DND-41 (cell line): ENCODE data around the gene USP46.

Source experiments
- ATAC-seq: fragments of 200-7000 bp; cut with Tn5 transposase; 3 replicates; pipeline ENCODE4 v1.9.1; 2021; ENCODE audit warnings: low read depth; ENCODE audit not compliant: insufficient read depth
- DNase-seq: peaks from one replicate; pipeline ENCODE4 v3.0.0-alpha.2; 2020
- H2AFZ ChIP-seq: 2 replicates; pipeline ENCODE4 v1.6.0; 2012; ENCODE audit warnings: low read depth, low read length
- H3K27ac ChIP-seq: 2 replicates; pipeline ENCODE4 v1.5.1; 2012; ENCODE audit warnings: low read length, inconsistent platforms
- H3K27me3 ChIP-seq: fragments of 200-600 bp; sonication (generic); 2 replicates; pipeline ENCODE4 v1.6.0; 2012; ENCODE audit warnings: low read length, mild to moderate bottlenecking, inconsistent platforms; ENCODE audit not compliant: insufficient read depth, poor library complexity
- H3K36me3 ChIP-seq: 2 replicates; pipeline ENCODE4 v1.5.1; 2012; ENCODE audit warnings: low read length, inconsistent platforms; ENCODE audit not compliant: insufficient read depth
- H3K4me1 ChIP-seq: 2 replicates; pipeline ENCODE4 v1.5.1; 2012; ENCODE audit warnings: mild to moderate bottlenecking, low read length; ENCODE audit not compliant: insufficient read depth
- H3K4me2 ChIP-seq: 2 replicates; pipeline ENCODE4 v1.6.0; 2012; ENCODE audit warnings: mild to moderate bottlenecking, moderate library complexity, low read length, inconsistent platforms; ENCODE audit not compliant: insufficient read depth
- H3K4me3 ChIP-seq, 2 experiments: fragments of 200-600 bp in 1 of 2; shearing (Covaris generic) in 1 of 2; 2 replicates each; pipeline ENCODE4 v1.5.1; 2012 to 2016; ENCODE audit warnings: inconsistent platforms in 2 of 2, low read length in 2 of 2, mild to moderate bottlenecking in 2 of 2, low read depth in 1 of 2, moderate library complexity in 1 of 2
- H3K79me2 ChIP-seq: 2 replicates; pipeline ENCODE4 v1.6.0; 2012; ENCODE audit warnings: low read length, inconsistent platforms; ENCODE audit not compliant: insufficient read depth
- H3K9ac ChIP-seq: 2 replicates; pipeline ENCODE4 v1.6.0; 2012; ENCODE audit warnings: low read depth, mild to moderate bottlenecking, inconsistent platforms, low read length, moderate library complexity
- H3K9me3 ChIP-seq: 2 replicates; pipeline ENCODE4 v1.5.1; 2012; ENCODE audit warnings: low read length, moderate library complexity, mild to moderate bottlenecking, inconsistent platforms; ENCODE audit not compliant: insufficient read depth, severe bottlenecking
- H4K20me1 ChIP-seq: 2 replicates; pipeline ENCODE4 v1.6.0; 2012; ENCODE audit warnings: low read length; ENCODE audit not compliant: insufficient read depth
- EZH2 ChIP-seq: IDR thresholded peaks from 3 replicates; pipeline ENCODE4 v1.6.1; 2012; ENCODE audit warnings: borderline replicate concordance, low read depth, mild to moderate bottlenecking, moderate library complexity, low read length, inconsistent platforms; ENCODE audit not compliant: severe bottlenecking
- TF ChIP-seq, protein P1 (sequence below): IDR thresholded peaks from 2 replicates; pipeline ENCODE4 v1.5.1; 2012; ENCODE audit warnings: borderline replicate concordance, low read length, moderate library complexity, mild to moderate bottlenecking; ENCODE audit not compliant: poor library complexity, severe bottlenecking; ENCODE audit errors: extremely low read depth

USP46 gene

DNA sequence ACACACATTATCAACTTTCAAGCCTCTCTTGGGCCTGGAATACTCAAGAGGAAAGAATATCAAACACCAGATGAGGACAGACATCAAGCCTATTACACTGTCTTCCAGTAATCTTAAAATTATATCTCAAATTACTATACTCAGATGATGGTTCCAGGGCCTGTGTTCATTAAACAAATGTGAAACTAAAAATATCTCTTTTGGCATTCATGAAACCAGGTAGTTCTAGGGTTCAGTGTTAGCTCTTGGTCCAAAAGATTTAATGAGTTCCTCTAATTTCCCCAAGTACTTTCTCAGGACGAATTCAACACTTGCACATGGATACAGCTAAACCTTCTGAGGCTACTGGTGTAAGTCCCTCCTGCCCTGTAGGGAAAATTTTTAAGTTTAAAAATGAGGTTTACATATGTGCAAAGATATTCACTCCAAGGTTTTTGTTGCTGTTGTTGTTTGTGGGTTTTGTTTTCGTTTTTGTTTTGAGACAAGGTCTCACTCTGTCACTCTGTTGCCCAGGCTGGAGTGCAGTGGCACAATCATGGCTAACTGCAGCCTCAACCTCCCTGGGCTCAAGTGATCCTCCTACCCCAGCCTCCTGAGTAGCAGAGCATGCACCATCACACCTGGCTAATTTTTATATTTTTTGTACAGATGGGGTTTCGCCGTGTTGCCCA is 79.4 kb downstream of the USP46 start:
- no peaks in the 10 kb centered on the region for H3K27me3 ChIP-seq
- H3K36me3 ChIP-seq, result no peaks in the 10 kb centered on the region
- no peak overlapping the region for H2AFZ ChIP-seq
- H3K4me3 ChIP-seq, result no peak overlapping the region
- no peak overlapping the region for H3K9ac ChIP-seq
- H4K20me1 ChIP-seq, result no peaks in the 10 kb centered on the region
- ATAC-seq (no peak), DNase-seq (no peak)
- no peaks in the 10 kb centered on the region for H3K9me3 ChIP-seq
- TF ChIP-seq EZH2, result no peak
- TF ChIP-seq, protein P1, sequence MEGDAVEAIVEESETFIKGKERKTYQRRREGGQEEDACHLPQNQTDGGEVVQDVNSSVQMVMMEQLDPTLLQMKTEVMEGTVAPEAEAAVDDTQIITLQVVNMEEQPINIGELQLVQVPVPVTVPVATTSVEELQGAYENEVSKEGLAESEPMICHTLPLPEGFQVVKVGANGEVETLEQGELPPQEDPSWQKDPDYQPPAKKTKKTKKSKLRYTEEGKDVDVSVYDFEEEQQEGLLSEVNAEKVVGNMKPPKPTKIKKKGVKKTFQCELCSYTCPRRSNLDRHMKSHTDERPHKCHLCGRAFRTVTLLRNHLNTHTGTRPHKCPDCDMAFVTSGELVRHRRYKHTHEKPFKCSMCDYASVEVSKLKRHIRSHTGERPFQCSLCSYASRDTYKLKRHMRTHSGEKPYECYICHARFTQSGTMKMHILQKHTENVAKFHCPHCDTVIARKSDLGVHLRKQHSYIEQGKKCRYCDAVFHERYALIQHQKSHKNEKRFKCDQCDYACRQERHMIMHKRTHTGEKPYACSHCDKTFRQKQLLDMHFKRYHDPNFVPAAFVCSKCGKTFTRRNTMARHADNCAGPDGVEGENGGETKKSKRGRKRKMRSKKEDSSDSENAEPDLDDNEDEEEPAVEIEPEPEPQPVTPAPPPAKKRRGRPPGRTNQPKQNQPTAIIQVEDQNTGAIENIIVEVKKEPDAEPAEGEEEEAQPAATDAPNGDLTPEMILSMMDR, result no peak
- no peak overlapping the region for H3K4me2 ChIP-seq
- no peaks in the 10 kb centered on the region for H3K79me2 ChIP-seq
- no peaks in the 10 kb centered on the region for H3K4me1 ChIP-seq
- no peak overlapping the region for H3K27ac ChIP-seq

DNA sequence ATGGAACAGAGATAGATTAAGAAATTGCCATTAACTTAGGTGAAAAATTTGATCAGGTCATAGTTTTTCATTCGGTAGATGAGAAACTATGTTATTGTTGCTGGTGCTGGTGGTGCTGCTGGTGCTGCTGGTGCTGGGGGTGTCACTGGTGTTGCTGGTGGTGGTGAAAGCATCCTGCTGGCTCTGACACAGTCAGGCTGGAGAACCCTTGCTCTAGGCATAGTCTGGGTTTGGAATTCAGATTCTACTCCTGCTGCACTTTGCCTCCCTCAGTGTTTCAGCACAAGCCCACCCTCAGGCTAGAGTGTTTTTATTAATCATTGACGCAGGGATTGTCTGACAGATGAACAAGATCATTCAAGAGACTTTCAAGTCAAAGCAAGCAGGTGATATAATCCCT is 80.2 kb downstream of the USP46 start:
- H3K79me2 ChIP-seq, result no peaks in the 10 kb centered on the region
- no peak for ATAC-seq
- no peaks in the 10 kb centered on the region for H3K9me3 ChIP-seq
- H3K4me2 ChIP-seq, result no peak overlapping the region
- no peak overlapping the region for H2AFZ ChIP-seq
- no peak overlapping the region for H3K9ac ChIP-seq
- no peak overlapping the region for H3K27ac ChIP-seq
- H3K4me3 ChIP-seq, result no peak overlapping the region
- TF ChIP-seq, protein P1, result no peak
- TF ChIP-seq EZH2, result no peak
- no peaks in the 10 kb centered on the region for H3K27me3 ChIP-seq
- no peaks in the 10 kb centered on the region for H3K36me3 ChIP-seq
- no peaks in the 10 kb centered on the region for H4K20me1 ChIP-seq
- no peaks in the 10 kb centered on the region for H3K4me1 ChIP-seq
- DNase-seq, result no peak

DNA sequence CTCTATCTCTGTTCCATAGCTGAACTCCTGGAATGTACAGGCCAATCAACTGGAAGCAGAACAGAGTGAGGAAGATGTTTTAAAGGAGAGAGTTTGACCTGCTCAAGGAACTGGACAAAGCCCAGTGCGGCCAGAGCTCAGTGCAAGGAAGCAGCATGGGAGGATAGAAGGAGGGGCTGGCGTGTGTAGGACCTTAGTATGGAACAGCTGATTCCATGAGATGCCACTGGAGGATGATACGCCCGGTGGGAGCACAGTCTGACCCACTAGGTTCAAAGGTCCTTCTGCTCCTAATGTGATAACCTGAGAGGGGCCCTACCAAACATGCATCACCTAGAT is 81.5 kb downstream of the USP46 start:
- Histone ChIP-seq H3K9ac (no peak overlapping the region), H3K4me2 (no peak overlapping the region), H3K36me3 (no peaks in the 10 kb centered on the region), H2AFZ (no peak overlapping the region), H3K4me1 (no peaks in the 10 kb centered on the region), H3K27ac (no peak overlapping the region), H4K20me1 (no peaks in the 10 kb centered on the region), H3K9me3 (no peaks in the 10 kb centered on the region), H3K27me3 (no peaks in the 10 kb centered on the region), H3K79me2 (no peaks in the 10 kb centered on the region), H3K4me3 (no peak overlapping the region)
- no peak for TF ChIP-seq EZH2
- TF ChIP-seq, protein P1, result no peak
- no peak for ATAC-seq
- DNase-seq, result no peak
